Measurements from ENCODE around the gene RBM14.
"Not testable (repeated sequence)": the region's sequence is repeated elsewhere in the genome, so short reads cannot be mapped to it uniquely, and the experiment has no call there.

The RBM14 gene

DNA sequence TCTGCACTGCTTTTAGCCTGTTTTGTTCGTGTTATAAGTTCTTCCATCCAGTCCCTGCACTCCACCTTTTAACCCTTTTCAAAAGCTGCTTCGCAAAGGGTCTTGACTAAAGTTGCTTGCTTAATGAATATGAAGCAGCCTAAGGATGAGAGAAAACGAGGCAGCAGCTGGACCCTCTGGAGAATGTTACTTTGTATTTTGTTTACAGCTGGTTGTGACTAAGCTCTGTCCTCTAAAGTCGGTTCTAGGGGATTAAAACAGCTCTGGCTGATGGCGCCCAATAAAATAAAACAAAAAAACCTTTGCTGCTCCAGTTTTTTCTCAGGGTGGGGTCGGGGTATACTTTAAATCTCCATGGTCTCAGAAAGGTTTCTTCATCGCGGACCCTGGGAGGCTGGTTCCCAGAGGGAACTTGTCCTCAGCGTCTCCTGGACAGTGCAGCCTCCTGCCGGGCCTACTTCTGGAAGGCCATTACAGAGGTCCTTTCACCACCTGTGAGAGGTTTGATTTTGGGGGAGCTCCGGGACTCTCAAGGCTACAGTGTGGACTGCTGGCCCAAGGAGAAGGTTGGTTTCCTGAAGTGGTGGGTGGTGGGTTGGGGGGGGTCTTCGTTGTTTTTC is 21.2 kb downstream of the RBM14 start:
- DNase-seq (ENCODE audit: low read depth) = no peak
- H3K4me3 ChIP-seq (ENCODE audit: low read length) = peak overlapping the region; percentile 46
- TF ChIP-seq, protein P1, sequence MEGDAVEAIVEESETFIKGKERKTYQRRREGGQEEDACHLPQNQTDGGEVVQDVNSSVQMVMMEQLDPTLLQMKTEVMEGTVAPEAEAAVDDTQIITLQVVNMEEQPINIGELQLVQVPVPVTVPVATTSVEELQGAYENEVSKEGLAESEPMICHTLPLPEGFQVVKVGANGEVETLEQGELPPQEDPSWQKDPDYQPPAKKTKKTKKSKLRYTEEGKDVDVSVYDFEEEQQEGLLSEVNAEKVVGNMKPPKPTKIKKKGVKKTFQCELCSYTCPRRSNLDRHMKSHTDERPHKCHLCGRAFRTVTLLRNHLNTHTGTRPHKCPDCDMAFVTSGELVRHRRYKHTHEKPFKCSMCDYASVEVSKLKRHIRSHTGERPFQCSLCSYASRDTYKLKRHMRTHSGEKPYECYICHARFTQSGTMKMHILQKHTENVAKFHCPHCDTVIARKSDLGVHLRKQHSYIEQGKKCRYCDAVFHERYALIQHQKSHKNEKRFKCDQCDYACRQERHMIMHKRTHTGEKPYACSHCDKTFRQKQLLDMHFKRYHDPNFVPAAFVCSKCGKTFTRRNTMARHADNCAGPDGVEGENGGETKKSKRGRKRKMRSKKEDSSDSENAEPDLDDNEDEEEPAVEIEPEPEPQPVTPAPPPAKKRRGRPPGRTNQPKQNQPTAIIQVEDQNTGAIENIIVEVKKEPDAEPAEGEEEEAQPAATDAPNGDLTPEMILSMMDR (conservative IDR thresholded peaks at IDR 0.05; ENCODE audit: low read depth, low read length) = no peak

DNA sequence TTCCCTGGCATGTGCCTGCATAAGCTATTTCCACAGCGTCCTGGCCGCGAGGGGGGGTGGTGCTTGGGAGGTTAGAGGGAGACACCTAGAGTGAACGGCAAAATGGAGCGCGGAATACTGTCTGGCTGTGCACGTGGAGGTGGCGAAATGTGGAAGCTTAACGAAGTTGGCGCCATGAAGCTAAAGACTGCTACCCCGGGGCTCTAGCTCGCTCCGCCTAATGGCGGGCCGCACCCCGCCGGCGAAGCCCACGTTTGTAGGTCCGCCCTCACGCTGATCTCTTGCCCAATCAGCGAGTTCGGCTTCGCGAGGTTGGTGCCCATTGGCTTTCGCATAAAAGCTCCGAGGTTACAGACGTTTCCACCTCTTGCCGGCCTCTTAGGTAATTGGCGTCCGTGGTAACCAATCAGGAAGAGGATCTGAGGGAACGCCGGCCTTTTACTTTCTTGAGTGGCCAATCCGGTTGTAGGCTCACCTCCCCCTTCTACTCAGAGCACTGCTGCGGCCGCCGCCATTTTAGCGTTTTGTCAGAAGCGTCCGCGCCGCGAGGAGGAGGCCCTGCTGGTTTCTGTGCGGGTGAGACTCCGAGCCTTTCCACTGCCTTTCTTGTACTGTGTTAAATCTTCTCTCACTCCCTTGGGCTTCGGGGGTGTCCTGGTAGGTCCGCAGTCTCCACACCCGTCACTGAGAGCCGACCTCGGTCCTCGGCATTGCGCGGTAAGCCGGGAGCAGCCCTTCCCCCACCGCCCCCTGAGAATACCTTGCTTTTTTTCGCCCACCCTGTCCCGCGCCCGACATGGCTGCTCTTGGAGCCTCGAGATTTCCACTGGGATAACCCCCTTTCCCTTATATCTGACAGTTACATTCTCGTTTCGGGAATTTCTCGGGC is 22.0 kb downstream of the RBM14 start, which contains the start of gene RBM4:
Gene RBM4 (plus strand): TSS at position 527 of the 889 bp plus-strand sequence. CDS start 1,009 bp downstream, outside the sequence.
- TF ChIP-seq, protein P1 (conservative IDR thresholded peaks at IDR 0.05; ENCODE audit: low read depth, low read length) = peak; percentile 22
- DNase-seq (ENCODE audit: low read depth) = peak; percentile 100
- H3K4me3 ChIP-seq (ENCODE audit: low read length) = peak within 1 kb of the TSS; percentile 97

DNA sequence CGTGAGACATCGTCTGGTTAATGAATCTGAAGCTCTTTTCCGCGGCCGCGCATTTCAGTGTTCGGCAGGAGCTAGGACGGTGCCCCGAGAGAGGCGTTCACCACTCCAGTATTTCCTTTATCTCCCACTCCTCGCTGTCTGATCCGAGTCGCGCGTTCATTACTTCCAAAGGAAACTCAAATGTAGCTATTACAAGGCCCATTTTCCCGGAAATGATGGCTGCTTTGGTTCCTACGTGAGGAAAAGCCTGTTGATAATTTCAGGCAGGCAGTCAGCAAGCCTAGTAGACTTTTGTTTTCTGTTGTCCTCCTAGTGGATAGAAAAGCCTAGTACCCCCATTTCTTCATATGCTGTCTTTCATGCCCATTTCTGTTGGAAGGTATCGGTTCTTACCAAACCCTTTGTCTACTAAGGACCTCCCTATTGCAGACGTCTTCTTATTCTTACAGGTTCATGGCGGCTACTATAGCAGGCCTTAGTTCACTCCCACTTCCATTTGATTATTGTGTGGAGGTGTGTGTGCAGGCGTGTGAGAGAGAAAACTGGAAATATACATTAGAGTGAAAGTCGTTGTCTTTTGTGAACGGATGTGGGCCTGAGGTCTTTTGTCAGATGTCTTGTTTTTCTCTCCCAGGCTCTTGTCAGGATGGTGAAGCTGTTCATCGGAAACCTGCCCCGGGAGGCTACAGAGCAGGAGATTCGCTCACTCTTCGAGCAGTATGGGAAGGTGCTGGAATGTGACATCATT is 22.8 kb downstream of the RBM14 start:
- TF ChIP-seq, protein P1 (conservative IDR thresholded peaks at IDR 0.05; ENCODE audit: low read depth, low read length) = peak; percentile 7
- DNase-seq (ENCODE audit: low read depth) = no peak
- peak overlapping the region; percentile 97 for H3K4me3 ChIP-seq (ENCODE audit: low read length)

DNA sequence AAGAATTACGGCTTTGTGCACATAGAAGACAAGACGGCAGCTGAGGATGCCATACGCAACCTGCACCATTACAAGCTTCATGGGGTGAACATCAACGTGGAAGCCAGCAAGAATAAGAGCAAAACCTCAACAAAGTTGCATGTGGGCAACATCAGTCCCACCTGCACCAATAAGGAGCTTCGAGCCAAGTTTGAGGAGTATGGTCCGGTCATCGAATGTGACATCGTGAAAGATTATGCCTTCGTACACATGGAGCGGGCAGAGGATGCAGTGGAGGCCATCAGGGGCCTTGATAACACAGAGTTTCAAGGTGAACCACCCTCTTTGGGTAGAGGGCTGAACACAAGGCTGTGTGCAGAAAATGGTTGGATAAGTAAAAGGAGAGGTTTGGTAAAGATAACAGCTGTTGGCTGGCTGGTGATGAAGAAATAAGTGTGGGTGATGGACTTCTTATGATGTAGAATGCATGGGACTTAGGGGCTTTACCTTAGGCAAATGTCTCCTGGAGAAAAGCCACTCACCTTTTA is 23.4 kb downstream of the RBM14 start:
- peak overlapping the region; percentile 97 for H3K4me3 ChIP-seq (ENCODE audit: low read length)
- not testable (repeated sequence) for DNase-seq (ENCODE audit: low read depth)

DNA sequence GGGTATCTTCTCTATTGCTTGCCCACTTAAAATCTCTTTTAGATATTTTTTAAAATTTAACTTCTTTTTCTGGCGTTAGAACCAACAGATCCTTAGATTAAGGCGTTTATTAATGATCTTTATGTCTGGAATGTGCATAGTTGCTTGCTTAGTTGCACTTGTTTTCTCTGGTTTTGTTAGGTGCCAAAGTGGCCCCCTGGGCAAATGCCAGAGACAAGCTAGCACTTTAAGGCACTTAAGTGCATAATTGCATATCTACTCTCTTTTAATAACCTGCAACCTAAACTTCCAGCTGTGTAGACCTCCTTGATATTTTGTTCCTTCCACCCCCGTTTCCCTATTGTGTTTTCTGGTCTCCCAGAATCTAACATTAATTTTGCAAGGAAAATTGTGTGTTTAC is 25.4 kb downstream of the RBM14 start:
- peak overlapping the region; percentile 97 for H3K4me3 ChIP-seq (ENCODE audit: low read length)
- DNase-seq (ENCODE audit: low read depth) = no peak
- TF ChIP-seq, protein P1 (conservative IDR thresholded peaks at IDR 0.05; ENCODE audit: low read depth, low read length) = no peak

DNA sequence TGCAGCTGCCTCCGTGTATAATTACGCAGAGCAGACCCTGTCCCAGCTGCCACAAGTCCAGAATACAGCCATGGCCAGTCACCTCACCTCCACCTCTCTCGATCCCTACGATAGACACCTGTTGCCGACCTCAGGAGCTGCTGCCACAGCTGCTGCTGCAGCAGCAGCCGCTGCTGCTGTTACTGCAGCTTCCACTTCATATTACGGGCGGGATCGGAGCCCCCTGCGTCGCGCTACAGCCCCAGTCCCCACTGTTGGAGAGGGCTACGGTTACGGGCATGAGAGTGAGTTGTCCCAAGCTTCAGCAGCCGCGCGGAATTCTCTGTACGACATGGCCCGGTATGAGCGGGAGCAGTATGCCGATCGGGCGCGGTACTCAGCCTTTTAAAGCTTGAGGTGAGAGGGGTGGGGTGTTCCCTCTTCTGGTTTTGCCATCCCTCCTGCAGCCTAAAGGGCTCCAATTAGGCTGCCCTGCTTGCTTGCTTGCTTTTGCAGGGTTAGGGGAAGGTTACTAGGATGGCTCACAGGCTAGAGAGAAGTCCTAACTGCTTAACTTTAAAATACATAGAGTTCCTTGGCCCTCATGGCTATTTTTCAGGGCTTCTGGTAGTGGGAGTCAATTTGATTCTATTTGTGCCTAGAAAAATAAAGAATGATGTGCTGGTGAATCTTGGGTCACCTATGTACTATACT is 27.5 kb downstream of the RBM14 start:
- no peak for DNase-seq (ENCODE audit: low read depth)
- H3K4me3 ChIP-seq (ENCODE audit: low read length) = no peak overlapping the region
- TF ChIP-seq, protein P1 (conservative IDR thresholded peaks at IDR 0.05; ENCODE audit: low read depth, low read length) = no peak

All from retinal pigment epithelial cell (primary cell).